Left lung (tissue), 10 donors: ENCODE measurements around the gene ITPR2. TPM values are rescaled to one million over a fixed set of nuclear protein-coding genes. Genes with fewer than 3 reads are reported as not detected.
"Not testable (repeated sequence)": the region's sequence is repeated elsewhere in the genome, so short reads cannot be mapped to it uniquely, and the experiment has no call there.

Experiments
- ATAC-seq: fragments of 200-7000 bp; cut with Tn5 transposase; one replicate; pipeline ENCODE4 v1.9.1; 2020; ENCODE audit warnings: moderate library complexity
- DNase-seq, 4 donors: peaks; one replicate each; pipeline ENCODE4 v3.0.0-alpha.2; 2013 to 2020
- H3K27ac ChIP-seq, 2 donors: fragments of 200-600 bp; sonication (generic) in 1 of 2; one replicate each; pipeline versions ENCODE4 v1.5.0 to v1.8.0; 2020 to 2021
- H3K27me3 ChIP-seq, 2 donors: fragments of 200-600 bp; sonication (generic) in 1 of 2; one replicate each; pipeline versions ENCODE4 v1.5.0 to v1.8.0; 2020 to 2021
- H3K36me3 ChIP-seq, 2 donors: fragments of 200-600 bp; sonication (generic) in 1 of 2; one replicate each; pipeline versions ENCODE4 v1.5.0 to v1.8.0; 2020 to 2021
- H3K4me1 ChIP-seq, 2 donors: fragments of 200-600 bp; one replicate each; pipeline ENCODE4 v1.8.0; 2021
- H3K4me3 ChIP-seq, 2 donors: fragments of 200-600 bp; sonication (generic) in 1 of 2; one replicate each; pipeline versions ENCODE4 v1.5.0 to v1.8.0; 2020 to 2021; ENCODE audit warnings: mild to moderate bottlenecking in 1 of 2
- H3K9me3 ChIP-seq, 2 donors: fragments of 200-600 bp; sonication (generic) in 1 of 2; one replicate each; pipeline versions ENCODE4 v1.5.0 to v1.8.0; 2020 to 2021
- intact Hi-C, 2 donors: fragments of 100-400 bp; cut with DNase I; formaldehyde crosslinking; loops; one replicate each; pipeline versions ENCODE4 v1.11.2 to v1.14.2; 2022
- polyA plus RNA-seq, 6 donors: library from polyadenylated mRNA; unstranded; fragments of 120-200 nt; gene quantifications; one replicate each; pipeline ENCODE4 v1.2.1, GENCODE V29; 2013; ENCODE audit not compliant: insufficient read length in 6 of 6
- total RNA-seq, 2 donors: library from RNA; stranded (reverse); fragmentation: NEBNext Ultra II Directional; extraction: Animal tissue kit (Norgen Biotek cat#: 25700); gene quantifications; one replicate each; pipeline ENCODE4 v1.2.1, GENCODE V29; 2021
- TF ChIP-seq, protein P1 (sequence below), 2 donors: fragments of 200-600 bp; sonication (generic) in 1 of 2; IDR thresholded peaks; one replicate each; pipeline versions ENCODE4 v1.5.0 to v1.8.0; 2021; ENCODE audit warnings: antibody characterized with exemption in 2 of 2
- donor health status: DM: no; HTN: yes; CAD: no.
- donor health status: DM: no; HTN: no; CAD: no.

Gene ITPR2
- total and polyA plus RNA-seq, 8 donors = 5.5 to 67.8 (median 7.5) TPM

DNA sequence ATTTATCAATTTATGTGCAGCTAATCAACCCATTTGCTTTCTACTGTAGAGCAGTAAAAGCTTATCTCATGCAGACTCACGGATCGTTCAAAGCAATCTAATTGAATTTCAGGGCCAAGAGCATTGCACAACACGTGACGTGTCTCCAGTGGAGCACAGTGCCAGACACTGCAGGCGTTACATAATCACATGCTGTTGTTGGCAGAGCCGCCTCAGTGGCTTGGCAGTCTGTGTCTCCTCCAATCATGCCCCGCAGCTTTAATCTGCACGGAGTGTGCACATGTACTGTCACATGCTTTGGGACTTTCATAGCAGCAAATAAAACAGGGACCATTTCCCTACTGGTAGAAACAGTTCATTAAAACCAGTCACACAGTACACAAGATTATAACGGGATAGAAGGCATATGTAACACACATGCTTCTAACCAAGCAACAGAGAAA, 309.3 kb downstream of the ITPR2 start:
- H3K27me3 ChIP-seq = no peaks in the 10 kb centered on the region
- H3K27ac ChIP-seq = peak overlapping the region; percentile 35 to 40
- no peak overlapping the region for H3K4me3 ChIP-seq
- DNase-seq (peak; percentile 85 to 94 (median 92)), ATAC-seq (peak; percentile 99)
- TF ChIP-seq, protein P1, sequence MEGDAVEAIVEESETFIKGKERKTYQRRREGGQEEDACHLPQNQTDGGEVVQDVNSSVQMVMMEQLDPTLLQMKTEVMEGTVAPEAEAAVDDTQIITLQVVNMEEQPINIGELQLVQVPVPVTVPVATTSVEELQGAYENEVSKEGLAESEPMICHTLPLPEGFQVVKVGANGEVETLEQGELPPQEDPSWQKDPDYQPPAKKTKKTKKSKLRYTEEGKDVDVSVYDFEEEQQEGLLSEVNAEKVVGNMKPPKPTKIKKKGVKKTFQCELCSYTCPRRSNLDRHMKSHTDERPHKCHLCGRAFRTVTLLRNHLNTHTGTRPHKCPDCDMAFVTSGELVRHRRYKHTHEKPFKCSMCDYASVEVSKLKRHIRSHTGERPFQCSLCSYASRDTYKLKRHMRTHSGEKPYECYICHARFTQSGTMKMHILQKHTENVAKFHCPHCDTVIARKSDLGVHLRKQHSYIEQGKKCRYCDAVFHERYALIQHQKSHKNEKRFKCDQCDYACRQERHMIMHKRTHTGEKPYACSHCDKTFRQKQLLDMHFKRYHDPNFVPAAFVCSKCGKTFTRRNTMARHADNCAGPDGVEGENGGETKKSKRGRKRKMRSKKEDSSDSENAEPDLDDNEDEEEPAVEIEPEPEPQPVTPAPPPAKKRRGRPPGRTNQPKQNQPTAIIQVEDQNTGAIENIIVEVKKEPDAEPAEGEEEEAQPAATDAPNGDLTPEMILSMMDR (IDR thresholded peaks at IDR 0.05) = no peak
- H3K4me1 ChIP-seq = peaks cover 0 to 15% of the 10 kb centered on the region in 2 donors
- H3K9me3 ChIP-seq = peaks cover 0 to 17% of the 10 kb centered on the region in 2 donors
- intact Hi-C loops = no loop called here
- no peaks in the 10 kb centered on the region for H3K36me3 ChIP-seq

DNA sequence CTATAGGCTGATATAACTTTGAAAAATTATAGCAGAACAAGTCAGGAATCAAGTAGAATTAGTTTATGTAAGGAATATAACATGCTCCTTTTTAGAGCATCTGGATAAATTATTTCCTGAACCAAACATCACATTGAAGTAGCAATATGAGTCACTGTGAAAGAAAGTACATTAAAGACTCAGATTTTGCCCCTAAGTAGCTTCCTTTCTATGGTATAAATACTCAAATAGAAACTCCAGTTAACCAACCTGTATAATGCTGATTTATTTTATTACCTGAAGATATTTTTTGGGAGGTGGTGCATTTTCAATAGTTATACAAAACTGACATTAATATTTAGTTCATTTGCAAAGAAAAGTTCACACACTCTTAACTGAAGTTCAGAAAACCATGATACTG, 312.1 kb downstream of the ITPR2 start:
- ATAC-seq (no peak), DNase-seq (no peak)
- Histone ChIP-seq H3K27me3 (no peaks in the 10 kb centered on the region), H3K9me3 (peaks cover 0 to 14% of the 10 kb centered on the region in 2 donors), H3K27ac (no peak overlapping the region), H3K36me3 (no peaks in the 10 kb centered on the region), H3K4me3 (no peak overlapping the region), H3K4me1 (peaks cover 0 to 15% of the 10 kb centered on the region in 2 donors)
- intact Hi-C loops = no loop called here
- TF ChIP-seq, protein P1 (IDR thresholded peaks at IDR 0.05) = no peak

DNA sequence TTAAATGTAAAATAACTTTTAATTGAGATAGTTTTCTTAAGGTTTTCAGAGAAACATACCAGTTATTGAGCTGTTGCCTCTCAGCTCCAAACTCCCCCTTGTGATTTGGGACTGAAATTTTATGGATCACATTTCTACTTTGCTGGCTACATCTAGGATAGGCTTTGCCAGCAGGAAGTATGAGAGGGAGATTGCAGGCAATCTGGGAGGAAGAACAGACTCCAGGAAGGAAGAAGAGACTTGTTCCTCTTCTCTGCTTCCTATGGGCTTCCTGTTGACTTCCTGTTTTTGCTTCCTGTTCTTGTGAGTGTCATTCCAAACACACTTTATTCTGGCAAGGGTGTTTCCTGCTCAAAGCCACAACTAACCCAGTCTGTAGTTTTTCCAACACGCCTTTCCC, 312.9 kb downstream of the ITPR2 start:
- H3K27ac ChIP-seq = peak overlapping the region in 1 of 2 donors; percentile 48
- TF ChIP-seq, protein P1 (IDR thresholded peaks at IDR 0.05) = no peak
- no peaks in the 10 kb centered on the region for H3K27me3 ChIP-seq
- no peak overlapping the region for H3K4me3 ChIP-seq
- peaks cover 0 to 15% of the 10 kb centered on the region in 2 donors for H3K4me1 ChIP-seq
- H3K9me3 ChIP-seq = peaks cover 0 to 7% of the 10 kb centered on the region in 2 donors
- no peak for ATAC-seq
- DNase-seq = no peak
- H3K36me3 ChIP-seq = no peaks in the 10 kb centered on the region
- intact Hi-C loops = no loop called here

DNA sequence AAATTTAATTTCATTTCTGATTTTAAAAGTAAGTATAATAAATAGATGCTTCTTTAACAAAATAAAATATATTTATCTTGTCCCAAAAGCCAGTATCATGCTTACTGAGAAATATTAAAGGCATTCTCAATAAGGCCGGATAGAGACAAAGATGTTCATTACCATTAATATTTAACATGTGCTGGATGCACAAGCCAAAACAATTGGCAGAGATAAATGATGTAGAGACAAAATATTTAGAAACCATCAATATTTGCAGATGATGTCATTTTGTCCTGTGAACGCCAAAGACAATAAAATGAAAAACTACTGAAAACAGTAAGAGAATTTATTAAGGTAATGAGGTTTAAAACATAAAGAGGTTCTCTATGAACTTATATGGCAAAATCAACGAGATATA, 313.5 kb downstream of the ITPR2 start:
- H3K27ac ChIP-seq = no peak overlapping the region

DNA sequence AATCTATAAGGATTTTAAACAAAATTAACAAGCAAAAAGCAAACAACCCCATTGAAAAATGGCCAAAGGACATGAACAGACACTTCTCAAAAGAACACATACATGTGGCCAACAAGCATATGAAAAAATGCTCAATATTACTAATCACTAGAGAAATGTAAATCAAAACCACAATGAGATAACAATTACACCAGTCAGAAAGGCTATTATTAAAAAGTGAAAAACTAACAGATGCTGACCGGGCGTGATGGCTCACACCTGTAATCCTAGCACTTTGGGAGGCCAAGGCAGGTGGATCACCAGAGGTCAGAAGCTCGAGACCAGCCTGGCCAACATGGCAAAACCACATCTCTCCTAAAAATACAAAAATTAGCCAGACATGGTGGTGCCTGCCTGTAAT, 315.7 kb downstream of the ITPR2 start:
- H3K9me3 ChIP-seq, H3K4me3 ChIP-seq, H3K27me3 ChIP-seq, H3K27ac ChIP-seq, H3K36me3 ChIP-seq, DNase-seq, H3K4me1 ChIP-seq, intact Hi-C loops, ATAC-seq: not testable (repeated sequence)

More for the DNA sequence above, 313.5 kb downstream of the ITPR2 start:
- Histone ChIP-seq H3K27me3 (no peaks in the 10 kb centered on the region), H3K4me3 (no peak overlapping the region), H3K4me1 (peaks cover 0 to 15% of the 10 kb centered on the region in 2 donors), H3K9me3 (peaks cover 0 to 2% of the 10 kb centered on the region in 2 donors), H3K36me3 (no peaks in the 10 kb centered on the region)
- TF ChIP-seq, protein P1 (IDR thresholded peaks at IDR 0.05) = no peak
- no peak for ATAC-seq
- intact Hi-C loops = no loop called here
- DNase-seq = no peak

DNA sequence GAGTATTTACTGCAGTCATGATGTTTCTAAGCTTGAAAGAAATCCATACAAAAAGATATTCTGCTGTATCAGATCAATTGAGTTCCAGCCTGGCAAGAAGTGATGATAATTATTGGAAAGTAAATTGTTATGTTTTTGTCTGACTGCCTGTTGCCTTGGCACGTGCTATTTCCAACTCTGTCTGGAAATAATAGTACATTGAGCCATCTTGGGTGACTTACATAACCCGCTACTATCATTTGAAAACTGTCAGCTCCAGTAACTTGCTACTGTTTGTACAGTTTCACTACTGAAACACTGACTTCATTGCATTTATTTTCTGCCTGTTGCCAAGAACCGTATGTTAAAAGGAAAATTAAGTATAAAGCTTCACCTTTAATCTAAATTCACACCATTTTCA, 318.6 kb downstream of the ITPR2 start:
- ATAC-seq (no peak), DNase-seq (peak in 2 of 4 donors; percentile 38 to 59)
- no peak overlapping the region for H3K27ac ChIP-seq
- H3K4me3 ChIP-seq = no peak overlapping the region
- H3K9me3 ChIP-seq = peaks cover 0 to 2% of the 10 kb centered on the region in 2 donors
- TF ChIP-seq, protein P1 (IDR thresholded peaks at IDR 0.05) = no peak
- H3K27me3 ChIP-seq = no peaks in the 10 kb centered on the region
- no peaks in the 10 kb centered on the region for H3K36me3 ChIP-seq
- H3K4me1 ChIP-seq = no peaks in the 10 kb centered on the region
- intact Hi-C loops = no loop called here
